Omental fat pad (tissue), 4 donors: ENCODE results near the gene ELF3. TPM values are rescaled to one million over a fixed set of nuclear protein-coding genes. Genes with fewer than 3 reads are reported as not detected.

Source experiments
- ATAC-seq: fragments of 150-250 bp; one replicate; pipeline ENCODE4 v1.9.1; 2016; ENCODE audit warnings: mild to moderate bottlenecking, moderate library complexity; ENCODE audit not compliant: low FRiP score
- DNase-seq: peaks from one replicate; pipeline ENCODE4 v3.0.0-alpha.2; 2019; ENCODE audit warnings: low spot score
- CTCF ChIP-seq, 3 donors: fragments of 450-650 bp; IDR thresholded peaks; one replicate each; pipeline ENCODE4 v1.5.1; 2016 to 2017; ENCODE audit warnings: antibody characterized with exemption in 3 of 3, mild to moderate bottlenecking in 3 of 3, moderate library complexity in 2 of 3
- total RNA-seq, 4 donors: library from RNA; depleted of rRNA; stranded (reverse); fragments of >200 nt; gene quantifications; one replicate each; pipeline ENCODE4 v1.1.0, GENCODE V29; 2016

The ELF3 gene
- total RNA-seq, 4 donors from 2014 or later: 0.47 to 23.0 (median 1.8) TPM

- TF ChIP-seq CTCF (IDR thresholded peaks at IDR 0.05): no peak
- ATAC-seq (peak; percentile 43), DNase-seq (no peak)
These were observed 12.6 kb downstream of the ELF3 start for GRCh38 chr1:202023001-202023433.

DNA sequence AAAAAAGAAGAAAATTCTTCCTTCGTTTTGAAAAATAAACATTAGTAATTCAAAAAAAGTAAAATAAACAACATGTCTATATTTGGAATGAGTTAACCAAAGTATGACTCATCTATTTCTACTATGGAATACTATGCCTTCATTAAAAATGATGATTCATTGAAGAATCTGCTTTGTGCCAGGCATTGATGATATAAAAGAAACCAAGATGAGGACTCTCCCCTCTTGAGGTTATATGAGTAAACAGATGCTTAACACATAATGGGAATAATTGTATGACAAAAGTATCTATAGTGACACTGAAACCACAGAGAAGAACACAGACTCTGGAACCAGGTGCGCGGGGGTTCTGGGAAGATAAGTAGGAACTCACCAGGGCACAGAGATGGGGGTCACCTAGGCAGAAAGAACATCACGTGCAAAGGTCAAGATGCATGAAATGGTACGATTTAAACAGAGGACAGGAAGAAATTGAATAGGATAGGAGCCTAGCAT, 18.8 kb downstream of the ELF3 start:
- DNase-seq: no peak
- peak; percentile 75 for ATAC-seq
- TF ChIP-seq CTCF (IDR thresholded peaks at IDR 0.05): no peak

DNA sequence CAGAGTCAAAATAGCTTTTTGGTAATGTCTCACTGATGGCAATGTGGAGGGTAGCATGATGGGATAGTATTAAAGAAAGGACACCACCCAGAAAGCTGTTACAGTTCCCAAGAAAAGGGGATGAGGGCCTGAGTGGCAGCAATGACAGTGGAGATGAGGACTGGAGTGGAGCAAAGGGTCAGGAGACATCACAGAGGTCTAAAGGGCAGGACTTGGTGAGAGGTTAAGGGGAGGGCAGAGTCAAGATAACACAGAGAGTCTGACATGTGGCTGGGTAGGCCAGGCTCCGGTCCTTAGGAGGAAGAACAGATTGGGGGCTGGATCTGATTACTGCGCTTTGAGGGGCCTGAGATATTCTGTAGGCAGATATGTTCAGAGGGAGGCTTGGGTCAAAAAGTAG, 19.3 kb downstream of the ELF3 start:
- DNase-seq: no peak
- no peak for TF ChIP-seq CTCF (IDR thresholded peaks at IDR 0.05)
- no peak for ATAC-seq

- TF ChIP-seq CTCF (IDR thresholded peaks at IDR 0.05): no peak
- no peak for DNase-seq
- no peak for ATAC-seq
These were observed 21.4 kb downstream of the ELF3 start for GRCh38 chr1:202031796-202032195.

- no peak for TF ChIP-seq CTCF (IDR thresholded peaks at IDR 0.05)
- ATAC-seq (no peak), DNase-seq (no peak)
These were observed 23.8 kb downstream of the ELF3 start for GRCh38 chr1:202034149-202034682.

- DNase-seq (peak; percentile 44), ATAC-seq (peak; percentile 94)
- no peak for TF ChIP-seq CTCF (IDR thresholded peaks at IDR 0.05)
These were observed 24.5 kb downstream of the ELF3 start for GRCh38 chr1:202034683-202035462.
